ENCODE results near the gene TGM5.
"Not testable (repeated sequence)": the region's sequence is repeated elsewhere in the genome, so short reads cannot be mapped to it uniquely, and the experiment has no call there.

Gene TGM5

GRCh38 chr15:43210172-43210745 lies 56.5 kb downstream of the TGM5 start:
- Histone ChIP-seq H3K4me1 (ENCODE audit: control insufficient read depth, insufficient read depth, low read length) (no peaks in the 10 kb centered on the region), H3K27me3 (ENCODE audit: control insufficient read depth, insufficient read depth, low read length) (peaks cover 16% of the 10 kb centered on the region), H3K9ac (ENCODE audit: low read length) (no peak overlapping the region), H3K9me3 (ENCODE audit: control insufficient read depth, low read length) (no peaks in the 10 kb centered on the region), H3K4me3 (ENCODE audit: low read length) (no peak overlapping the region), H3K36me3 (ENCODE audit: control insufficient read depth, insufficient read depth, low read length) (no peaks in the 10 kb centered on the region)

GRCh38 chr15:43209059-43209824 lies 57.5 kb downstream of the TGM5 start:
- Histone ChIP-seq H3K4me3 (ENCODE audit: low read length) (no peak overlapping the region), H3K27me3 (ENCODE audit: control insufficient read depth, insufficient read depth, low read length) (peaks cover 16% of the 10 kb centered on the region), H3K9ac (ENCODE audit: low read length) (no peak overlapping the region), H3K9me3 (ENCODE audit: control insufficient read depth, low read length) (no peaks in the 10 kb centered on the region), H3K4me1 (ENCODE audit: control insufficient read depth, insufficient read depth, low read length) (no peaks in the 10 kb centered on the region), H3K36me3 (ENCODE audit: control insufficient read depth, insufficient read depth, low read length) (no peaks in the 10 kb centered on the region)

- Histone ChIP-seq H3K9ac (ENCODE audit: low read length) (no peak overlapping the region), H3K36me3 (ENCODE audit: control insufficient read depth, insufficient read depth, low read length) (no peaks in the 10 kb centered on the region), H3K27me3 (ENCODE audit: control insufficient read depth, insufficient read depth, low read length) (peaks cover 16% of the 10 kb centered on the region), H3K9me3 (ENCODE audit: control insufficient read depth, low read length) (no peaks in the 10 kb centered on the region), H3K4me1 (ENCODE audit: control insufficient read depth, insufficient read depth, low read length) (no peaks in the 10 kb centered on the region), H3K4me3 (ENCODE audit: low read length) (no peak overlapping the region)
Observed at GRCh38 chr15:43208052-43209002, 58.4 kb downstream of the TGM5 start.

- Histone ChIP-seq H3K4me1 (ENCODE audit: control insufficient read depth, insufficient read depth, low read length) (no peaks in the 10 kb centered on the region), H3K4me3 (ENCODE audit: low read length) (no peak overlapping the region), H3K9ac (ENCODE audit: low read length) (no peak overlapping the region), H3K9me3 (ENCODE audit: control insufficient read depth, low read length) (no peaks in the 10 kb centered on the region), H3K36me3 (ENCODE audit: control insufficient read depth, insufficient read depth, low read length) (no peaks in the 10 kb centered on the region), H3K27me3 (ENCODE audit: control insufficient read depth, insufficient read depth, low read length) (peaks cover 16% of the 10 kb centered on the region)
Observed at GRCh38 chr15:43207024-43207423, 59.7 kb downstream of the TGM5 start.

GRCh38 chr15:43206054-43206453 lies 60.7 kb downstream of the TGM5 start:
- no peak overlapping the region for H3K9ac ChIP-seq (ENCODE audit: low read length)
- H3K27me3 ChIP-seq (ENCODE audit: control insufficient read depth, insufficient read depth, low read length): peaks cover 16% of the 10 kb centered on the region
- H3K36me3 ChIP-seq (ENCODE audit: control insufficient read depth, insufficient read depth, low read length): no peaks in the 10 kb centered on the region
- no peaks in the 10 kb centered on the region for H3K9me3 ChIP-seq (ENCODE audit: control insufficient read depth, low read length)
- H3K4me1 ChIP-seq (ENCODE audit: control insufficient read depth, insufficient read depth, low read length): no peaks in the 10 kb centered on the region
- no peak overlapping the region for H3K4me3 ChIP-seq (ENCODE audit: low read length)

- Histone ChIP-seq H3K9me3 (ENCODE audit: control insufficient read depth, low read length) (no peaks in the 10 kb centered on the region), H3K36me3 (ENCODE audit: control insufficient read depth, insufficient read depth, low read length) (no peaks in the 10 kb centered on the region), H3K9ac (ENCODE audit: low read length) (no peak overlapping the region), H3K27me3 (ENCODE audit: control insufficient read depth, insufficient read depth, low read length) (peaks cover 13% of the 10 kb centered on the region), H3K4me3 (ENCODE audit: low read length) (no peak overlapping the region), H3K4me1 (ENCODE audit: control insufficient read depth, insufficient read depth, low read length) (no peaks in the 10 kb centered on the region)
Observed at GRCh38 chr15:43204016-43204901, 62.5 kb downstream of the TGM5 start.

- Histone ChIP-seq H3K9me3 (ENCODE audit: control insufficient read depth, low read length) (no peaks in the 10 kb centered on the region), H3K9ac (ENCODE audit: low read length) (no peak overlapping the region), H3K36me3 (ENCODE audit: control insufficient read depth, insufficient read depth, low read length) (no peaks in the 10 kb centered on the region), H3K27me3 (ENCODE audit: control insufficient read depth, insufficient read depth, low read length) (no peaks in the 10 kb centered on the region), H3K4me1 (ENCODE audit: control insufficient read depth, insufficient read depth, low read length) (no peaks in the 10 kb centered on the region), H3K4me3 (ENCODE audit: low read length) (no peak overlapping the region)
Observed at GRCh38 chr15:43199945-43200488, 66.7 kb downstream of the TGM5 start.

GRCh38 chr15:43198992-43199391 lies 67.7 kb downstream of the TGM5 start:
- Histone ChIP-seq H3K9me3 (ENCODE audit: control insufficient read depth, low read length) (no peaks in the 10 kb centered on the region), H3K4me1 (ENCODE audit: control insufficient read depth, insufficient read depth, low read length) (no peaks in the 10 kb centered on the region), H3K4me3 (ENCODE audit: low read length) (no peak overlapping the region), H3K36me3 (ENCODE audit: control insufficient read depth, insufficient read depth, low read length) (no peaks in the 10 kb centered on the region), H3K9ac (ENCODE audit: low read length) (no peak overlapping the region), H3K27me3 (ENCODE audit: control insufficient read depth, insufficient read depth, low read length) (no peaks in the 10 kb centered on the region)

- H3K36me3 ChIP-seq (ENCODE audit: control insufficient read depth, insufficient read depth, low read length); H3K27me3 ChIP-seq (ENCODE audit: control insufficient read depth, insufficient read depth, low read length): not testable (repeated sequence)
Observed at GRCh38 chr15:43198556-43198955, 68.2 kb downstream of the TGM5 start.

GRCh38 chr15:43197773-43198172 lies 69.0 kb downstream of the TGM5 start:
- H3K4me1 ChIP-seq (ENCODE audit: control insufficient read depth, insufficient read depth, low read length); H3K9ac ChIP-seq (ENCODE audit: low read length); H3K36me3 ChIP-seq (ENCODE audit: control insufficient read depth, insufficient read depth, low read length); H3K4me3 ChIP-seq (ENCODE audit: low read length); H3K9me3 ChIP-seq (ENCODE audit: control insufficient read depth, low read length); H3K27me3 ChIP-seq (ENCODE audit: control insufficient read depth, insufficient read depth, low read length): not testable (repeated sequence)

More at GRCh38 chr15:43198556-43198955, 68.2 kb downstream of the TGM5 start:
- not testable (repeated sequence) for H3K4me3 ChIP-seq (ENCODE audit: low read length); H3K9ac ChIP-seq (ENCODE audit: low read length); H3K9me3 ChIP-seq (ENCODE audit: control insufficient read depth, low read length); H3K4me1 ChIP-seq (ENCODE audit: control insufficient read depth, insufficient read depth, low read length)
